NCI-H774 (cell line): Measurements from ENCODE around the gene TFDP2.
A peak's percentile ranks its signal among the peaks of the same experiment; 100 is the strongest.
"Not testable (repeated sequence)": the region's sequence is repeated elsewhere in the genome, so short reads cannot be mapped to it uniquely, and the experiment has no call there.

Experiments
- DNase-seq: peaks from one replicate; lab custom pipeline; 2025; lab: John Stamatoyannopoulos, UW

Gene TFDP2

GRCh38 chr3:142148792-142149672 is at the start of gene TFDP2:
Gene TFDP2, minus strand, starts transcription at chr3:142149544. Its CDS starts 47,795 bp downstream, at chr3:142101749.
- peak; percentile 82 for DNase-seq

DNA sequence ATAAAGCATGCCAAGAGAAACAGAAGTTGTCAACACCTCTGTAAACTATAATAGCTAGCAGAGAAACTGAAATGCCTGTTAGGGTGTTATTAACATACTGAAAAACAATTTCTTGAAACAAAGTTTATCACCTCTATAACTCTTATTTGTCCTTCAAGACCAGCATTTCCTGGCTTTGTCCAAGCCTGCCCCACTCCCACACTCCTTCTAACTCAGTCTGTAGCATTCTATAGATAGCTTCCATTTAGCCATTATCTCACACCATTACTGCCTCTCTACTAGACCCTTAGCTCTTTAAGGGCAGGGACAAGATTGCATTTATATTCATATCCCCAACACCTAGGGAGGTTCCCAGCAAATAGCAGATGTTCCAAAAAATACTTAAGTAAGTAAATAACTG is 39.5 kb upstream of the TFDP2 start:
- DNase-seq, result no peak

DNA sequence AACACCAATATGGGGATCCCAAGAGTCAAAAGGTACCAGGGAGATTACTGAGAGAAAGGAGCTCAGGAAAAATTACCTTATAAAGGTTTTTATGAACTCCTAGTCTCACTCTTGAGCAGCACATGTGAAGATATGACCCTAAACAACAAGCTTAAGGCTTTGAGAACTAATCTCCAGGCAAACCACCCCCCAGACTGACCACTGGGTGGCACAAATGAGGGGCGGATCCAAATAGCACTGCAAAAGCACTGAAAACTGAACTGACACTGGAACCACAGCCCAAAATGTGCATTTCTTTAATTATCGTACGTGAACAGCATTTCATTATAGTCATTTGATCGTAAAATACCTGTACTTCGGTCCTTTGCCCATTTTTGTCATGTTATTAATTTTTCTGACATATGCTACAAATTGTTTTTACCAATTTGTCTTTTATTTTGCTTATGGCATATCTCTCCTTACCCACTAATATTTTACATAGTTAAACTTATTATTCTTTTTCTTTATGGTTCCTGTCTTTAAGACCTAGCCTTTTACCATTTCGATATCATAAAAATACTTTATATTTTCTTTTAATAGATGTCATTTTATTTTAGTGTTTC is 31.5 kb upstream of the TFDP2 start:
- DNase-seq, result no peak

DNA sequence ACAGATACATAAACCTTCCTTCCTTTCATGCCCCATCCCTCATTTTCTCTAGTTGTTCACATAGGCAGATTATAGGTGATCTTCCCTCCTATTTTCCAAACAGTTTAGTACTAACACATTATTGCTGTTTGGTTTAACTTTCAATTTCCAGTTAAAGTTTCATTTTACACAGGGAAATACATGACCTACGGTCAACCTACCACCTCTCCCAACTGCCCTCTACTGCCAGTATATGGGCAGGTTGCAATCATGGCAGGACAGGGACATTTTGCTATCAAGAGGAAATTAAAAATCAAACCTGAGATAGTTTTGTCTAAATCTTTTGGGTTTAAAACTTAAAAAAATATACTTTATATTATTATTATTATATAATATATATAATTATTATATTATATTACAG is 26.1 kb upstream of the TFDP2 start:
- no peak for DNase-seq

GRCh38 chr3:142174559-142174958 is 25.2 kb upstream of the TFDP2 start:
- DNase-seq, result no peak

DNA sequence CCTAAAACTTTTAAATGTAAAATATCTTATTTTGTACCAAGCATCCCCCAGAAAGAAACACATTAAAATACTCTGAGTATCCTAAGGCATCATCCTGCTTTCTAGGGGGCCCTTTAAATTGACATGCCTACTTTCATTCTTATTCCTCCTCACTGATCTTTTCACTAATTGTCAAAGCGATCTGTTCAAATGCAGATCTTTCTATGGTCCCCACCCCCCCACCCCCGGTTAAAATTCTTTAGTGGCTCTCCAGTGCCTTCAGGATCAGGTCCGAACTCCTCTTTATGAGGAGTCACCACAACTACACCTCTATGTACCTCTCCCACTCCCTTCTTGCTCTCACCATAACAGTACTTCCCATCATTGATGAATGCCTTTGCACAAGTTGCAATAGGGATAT is 19.2 kb upstream of the TFDP2 start:
- DNase-seq, result no peak

GRCh38 chr3:142165194-142165593 is 15.8 kb upstream of the TFDP2 start:
- no peak for DNase-seq

- no peak for DNase-seq
Observed at GRCh38 chr3:142159083-142159740, 9.9 kb upstream of the TFDP2 start.

DNA sequence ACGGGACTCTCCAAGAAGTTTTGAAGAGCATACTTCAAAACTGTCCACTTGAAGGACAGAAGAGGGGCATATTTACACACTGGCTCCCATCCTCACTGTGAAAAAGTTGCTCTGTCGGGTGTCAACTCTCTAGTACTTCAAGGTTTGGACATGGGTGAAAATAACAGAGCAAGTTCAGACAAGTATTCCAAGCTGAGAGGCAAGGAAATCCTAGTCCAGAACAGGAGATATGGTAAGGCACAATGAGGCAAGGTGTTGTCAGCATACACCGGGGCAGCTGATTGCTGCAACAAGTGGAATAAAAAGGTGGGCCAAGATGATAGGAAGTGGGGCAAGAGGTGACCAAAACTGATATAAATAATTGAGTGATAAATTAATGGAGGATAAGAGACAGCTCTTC is 4.8 kb upstream of the TFDP2 start:
- no peak for DNase-seq

DNA sequence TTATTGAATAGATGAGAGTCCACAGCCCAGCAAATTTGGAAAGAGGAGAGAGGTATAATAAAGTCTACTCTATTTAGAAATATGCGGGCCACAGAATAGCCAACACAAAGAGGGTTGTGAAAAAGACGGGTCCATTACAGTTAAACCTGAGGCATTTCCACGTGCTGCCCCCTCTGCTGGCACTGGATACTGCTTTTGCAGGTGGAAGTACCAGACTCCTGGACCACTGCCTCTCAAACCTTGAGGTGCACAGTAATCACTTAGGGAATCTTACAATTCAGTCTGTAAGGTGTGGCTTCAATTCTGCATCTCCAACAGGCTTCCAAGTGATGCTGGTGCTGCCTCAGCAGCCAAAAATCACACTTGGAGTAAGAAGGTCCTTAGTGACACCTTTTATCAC is 3.0 kb upstream of the TFDP2 start:
- no peak for DNase-seq

- no peak for DNase-seq
Observed at GRCh38 chr3:142151828-142152227, 2.5 kb upstream of the TFDP2 start.

- DNase-seq, result no peak
Observed at GRCh38 chr3:142151240-142151639, 1.9 kb upstream of the TFDP2 start.

DNA sequence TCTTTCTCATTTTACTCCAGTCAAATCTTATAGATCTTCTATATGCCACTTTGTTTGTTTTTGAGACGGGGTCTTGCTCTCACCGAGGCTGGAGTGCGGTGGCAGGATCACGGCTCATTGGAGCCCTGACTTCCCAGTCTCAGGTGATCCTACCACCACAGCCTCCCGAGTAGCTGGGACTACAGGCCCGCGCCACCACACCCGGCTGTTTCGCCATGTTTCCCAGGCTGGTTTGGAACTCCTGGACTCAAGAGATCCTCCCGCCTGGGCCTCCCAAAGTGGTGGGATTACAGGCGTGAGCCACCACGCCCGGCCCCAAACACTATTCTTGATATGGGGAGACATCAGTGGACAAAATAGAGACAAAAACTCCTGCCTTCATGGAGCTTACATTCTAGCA is 927 bp upstream of the TFDP2 start:
- no peak for DNase-seq

DNA sequence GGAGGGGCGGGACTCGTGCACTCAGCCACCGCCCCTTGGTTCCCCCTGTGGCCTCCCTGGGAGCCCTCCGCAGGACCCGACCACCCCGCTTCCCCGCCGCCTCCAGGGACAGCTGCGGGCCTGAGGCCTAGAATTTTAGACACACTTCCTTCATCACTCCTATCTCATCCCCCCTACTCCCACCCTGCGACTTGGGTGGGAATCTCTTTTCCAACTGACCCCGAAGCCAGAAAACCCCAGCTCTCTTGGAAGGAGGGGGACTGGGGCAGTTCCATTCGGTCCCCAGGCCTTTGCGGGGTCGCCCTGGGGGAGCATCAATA is 289 bp upstream of the TFDP2 start:
- DNase-seq, result no peak

DNA sequence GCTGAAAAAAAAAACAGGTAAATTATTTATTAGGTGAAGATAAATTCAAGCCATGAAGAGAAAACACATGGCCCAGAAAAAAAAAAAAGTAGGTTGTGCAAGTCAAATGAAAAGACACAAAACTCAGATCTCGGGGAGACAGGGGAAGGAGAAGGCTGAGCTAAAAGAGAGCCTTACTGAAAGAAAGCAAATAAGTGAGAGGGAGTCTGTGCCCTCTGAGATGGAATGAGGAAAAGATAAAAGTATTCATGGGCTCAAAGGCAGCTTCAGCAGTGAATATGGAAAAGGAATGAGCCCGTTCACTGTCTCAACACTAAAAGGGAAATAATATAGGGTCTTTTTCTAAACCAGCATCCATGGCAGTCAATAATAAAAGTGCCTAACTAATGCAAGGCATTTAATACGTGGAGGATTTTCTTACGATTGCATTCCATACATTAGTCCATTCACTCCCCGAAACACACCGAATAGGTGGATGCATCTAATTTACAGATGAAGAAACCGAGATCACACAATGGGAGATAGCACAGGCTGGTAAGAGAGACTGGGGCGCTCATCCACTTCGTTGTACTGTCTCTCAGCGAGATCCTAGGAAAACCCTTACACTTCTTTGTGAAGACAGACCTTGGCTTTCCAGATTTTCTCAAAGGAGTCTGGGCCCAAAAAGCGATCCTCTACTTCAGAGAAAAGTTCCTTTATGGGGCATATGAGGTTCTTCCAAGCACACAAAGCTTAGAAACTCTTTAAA is 1.1 kb downstream of the TFDP2 start:
- DNase-seq, result no peak

DNA sequence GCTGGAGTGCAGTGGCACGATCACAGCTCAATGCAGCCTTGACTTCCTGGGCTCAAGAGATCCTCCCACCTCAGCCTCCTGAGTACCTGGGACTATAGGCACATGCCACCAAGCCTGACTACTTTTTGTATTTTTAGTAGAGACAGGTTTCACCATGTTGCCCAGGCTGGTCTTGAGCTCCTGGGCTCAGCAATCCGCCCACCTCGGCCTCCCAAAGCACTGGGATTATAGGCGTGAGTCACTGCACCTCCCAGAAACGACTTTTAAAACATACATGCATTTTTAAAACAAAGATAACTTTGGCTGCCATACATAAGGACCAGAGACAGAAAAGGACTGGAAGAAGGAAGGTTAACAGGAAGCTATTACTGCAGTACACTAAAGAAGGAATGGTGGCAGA is 4.8 kb downstream of the TFDP2 start:
- DNase-seq, result not testable (repeated sequence)

DNA sequence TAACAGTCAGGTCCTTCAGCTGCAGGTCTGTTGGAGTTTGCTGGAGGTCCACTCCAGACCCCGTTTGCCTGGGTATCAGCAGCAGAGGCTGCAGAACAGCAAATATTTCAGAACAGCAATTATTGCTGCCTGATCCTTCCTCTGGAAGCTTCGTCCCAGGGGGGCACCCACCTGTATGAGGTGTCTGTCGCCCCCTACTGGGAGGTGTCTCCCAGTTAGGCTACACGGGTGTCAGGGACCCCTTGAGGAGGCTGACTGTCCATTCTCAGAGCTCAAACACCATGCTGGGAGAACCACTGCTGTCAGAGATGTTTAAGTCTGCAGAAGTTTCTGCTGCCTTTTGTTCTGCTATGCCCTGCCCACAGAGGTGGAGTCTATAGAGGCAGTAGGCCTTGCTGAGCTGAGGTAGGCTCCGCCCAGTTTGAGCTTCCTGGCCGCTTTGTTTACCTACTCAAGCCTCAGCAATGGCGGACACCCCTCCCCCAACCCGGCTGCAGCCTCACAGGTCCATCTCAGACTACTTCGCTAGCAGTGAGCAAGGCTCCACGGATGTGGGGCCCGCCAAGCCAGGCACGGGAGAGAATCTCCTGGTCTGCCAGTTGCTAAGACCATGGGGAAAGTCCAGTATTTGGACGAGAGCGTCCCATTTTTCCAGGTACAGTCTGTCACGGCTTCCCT is 8.6 kb downstream of the TFDP2 start:
- DNase-seq, result not testable (repeated sequence)

- DNase-seq, result not testable (repeated sequence)
Observed at GRCh38 chr3:142137089-142137488, 12.3 kb downstream of the TFDP2 start.

GRCh38 chr3:142134799-142135325 is 14.5 kb downstream of the TFDP2 start:
- DNase-seq, result no peak

DNA sequence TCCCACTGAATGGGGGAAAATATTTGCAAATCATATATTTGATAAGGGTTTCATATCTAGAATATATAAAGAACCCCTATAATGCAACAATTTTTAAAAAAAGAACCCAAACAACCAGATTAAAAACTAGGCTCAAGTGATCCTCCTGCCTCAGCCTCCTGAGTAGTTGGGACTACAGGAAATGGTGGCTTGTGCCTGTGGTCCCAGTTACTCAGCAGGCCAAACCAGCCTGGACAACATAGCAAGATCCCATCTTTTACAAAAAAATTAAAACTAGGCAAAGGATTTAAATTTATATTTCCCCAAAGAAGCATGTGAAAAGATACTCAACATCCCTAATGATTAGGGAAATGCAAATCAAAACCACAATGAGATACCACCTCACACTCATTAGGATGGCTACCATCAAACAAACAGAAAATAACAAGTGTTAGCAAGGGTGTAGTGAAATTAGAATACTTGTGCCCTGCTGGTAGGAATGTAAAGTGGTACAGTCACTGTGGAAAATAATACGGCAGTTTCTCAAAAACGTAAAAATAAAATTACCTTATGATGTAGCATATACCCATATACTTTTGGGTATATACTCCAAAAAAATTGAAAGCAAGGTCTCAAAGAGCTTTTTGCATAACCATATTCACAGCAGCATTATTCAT is 19.7 kb downstream of the TFDP2 start:
- DNase-seq, result no peak
